ENCODE measurements around the gene MPL. TPM values are rescaled to one million over a fixed set of nuclear protein-coding genes. Genes with fewer than 3 reads are reported as not detected.

Gene MPL
- total and polyA plus RNA-seq, 9 donors: 0.35 to 2.6 (median 0.73) TPM; not detected in 1

DNA sequence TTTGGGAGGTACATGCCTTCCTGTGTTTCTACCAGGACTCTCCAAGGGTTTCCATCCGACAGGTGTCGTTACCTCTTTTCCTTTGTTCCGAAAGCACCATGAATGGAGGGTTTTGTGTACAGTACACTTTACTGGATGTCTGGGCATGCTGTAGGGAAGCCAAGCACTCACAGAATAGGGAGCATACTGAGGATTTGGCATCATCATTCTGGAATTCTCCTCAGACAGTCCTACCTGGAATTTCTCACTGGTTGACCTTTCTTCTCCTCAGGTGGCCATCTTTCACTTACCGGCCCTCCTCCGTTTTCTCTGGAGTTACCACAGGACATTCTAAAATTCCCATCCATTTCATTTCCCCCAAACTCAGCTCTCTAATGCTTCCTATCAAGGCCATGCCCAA lies 5.9 kb upstream of the MPL start:
- WGBS, 3 donors: 90 to 98% (median 94%) methylated on average over 5 of the region's 5 CpGs
- intact Hi-C loops (cut with DNase I): no loop called here
- TF ChIP-seq POLR2A (IDR thresholded peaks at IDR 0.05) (no peak), EP300 (IDR thresholded peaks at IDR 0.05) (no peak), CTCF (IDR thresholded peaks at IDR 0.05) (no peak)
- no peaks in the 10 kb centered on the region for H3K9me3 ChIP-seq
- no peaks in the 10 kb centered on the region for H3K4me1 ChIP-seq (ENCODE audit: insufficient read depth)
- no peak overlapping the region for H3K4me3 ChIP-seq
- H3K27me3 ChIP-seq: no peaks in the 10 kb centered on the region
- no peak for DNase-seq
- H3K27ac ChIP-seq: no peak overlapping the region
- H3K36me3 ChIP-seq: no peaks in the 10 kb centered on the region

DNA sequence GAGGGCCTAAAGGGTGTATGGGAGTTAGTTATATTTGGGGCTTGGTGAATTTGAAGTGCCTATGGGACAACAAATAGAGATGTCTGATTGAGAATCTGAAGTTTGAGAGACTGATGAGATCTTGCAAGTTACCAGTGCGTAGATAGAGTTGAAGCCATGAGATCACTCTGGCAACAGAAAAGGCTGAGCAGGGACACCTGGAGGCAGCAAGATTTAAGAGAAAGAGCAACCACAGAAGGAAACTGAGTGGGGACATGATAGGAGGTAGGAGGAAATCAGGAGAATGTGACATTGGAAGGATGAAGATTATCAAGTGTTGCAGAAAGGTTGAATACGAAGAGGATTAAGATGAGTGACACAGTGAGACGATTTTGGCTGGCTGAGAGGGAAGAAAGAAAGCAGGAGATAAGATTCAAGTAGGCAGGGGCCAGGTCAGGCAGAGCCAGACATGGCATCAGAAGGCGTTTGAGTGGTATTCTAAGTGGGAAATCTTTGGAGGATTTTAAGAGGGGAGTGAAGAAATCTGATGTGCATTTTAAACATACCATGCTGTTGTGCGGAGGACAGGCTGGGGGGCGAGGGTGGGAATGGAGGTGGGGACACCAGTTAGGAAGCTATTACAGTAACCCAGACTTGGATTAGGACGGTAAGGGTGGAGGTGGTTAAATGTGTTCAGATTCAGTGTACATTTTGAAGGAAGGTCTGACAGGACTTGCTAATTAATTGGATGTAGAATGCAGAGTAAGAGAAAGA lies 3.0 kb upstream of the MPL start:
- intact Hi-C loops (cut with DNase I): no loop called here
- DNase-seq: no peak
- TF ChIP-seq EP300 (IDR thresholded peaks at IDR 0.05): no peak
- no peak for TF ChIP-seq CTCF (IDR thresholded peaks at IDR 0.05)
- no peak for TF ChIP-seq POLR2A (IDR thresholded peaks at IDR 0.05)

DNA sequence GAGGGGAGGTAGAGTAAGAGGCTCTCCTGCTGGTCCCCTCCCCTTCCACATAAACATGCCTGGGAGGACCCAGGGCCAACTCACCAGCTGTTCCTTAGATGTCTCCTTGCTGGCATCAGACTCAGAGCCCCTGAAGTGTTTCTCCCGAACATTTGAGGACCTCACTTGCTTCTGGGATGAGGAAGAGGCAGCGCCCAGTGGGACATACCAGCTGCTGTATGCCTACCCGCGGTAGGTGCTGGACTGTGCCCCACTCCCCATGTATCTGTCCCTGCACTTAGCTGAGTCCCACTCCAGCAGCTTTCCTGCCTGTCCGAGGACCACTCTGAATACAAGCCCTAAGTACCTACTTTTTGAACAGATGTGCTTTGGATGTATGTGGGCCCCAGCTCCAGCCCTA lies 383 bp downstream of the MPL start:
- H3K9me3 ChIP-seq: no peaks in the 10 kb centered on the region
- H3K4me1 ChIP-seq (ENCODE audit: insufficient read depth): no peaks in the 10 kb centered on the region
- intact Hi-C loops (cut with DNase I): no loop called here
- no peaks in the 10 kb centered on the region for H3K36me3 ChIP-seq
- no peak for DNase-seq
- no peak overlapping the region for H3K27ac ChIP-seq
- TF ChIP-seq CTCF (IDR thresholded peaks at IDR 0.05) (no peak), POLR2A (IDR thresholded peaks at IDR 0.05) (no peak), EP300 (IDR thresholded peaks at IDR 0.05) (no peak)
- H3K27me3 ChIP-seq: no peaks in the 10 kb centered on the region
- 72 to 79% (median 77%) methylated on average over 5 of the region's 5 CpGs for WGBS, 3 donors
- no peak overlapping the region for H3K4me3 ChIP-seq

More for the DNA sequence above, 3.0 kb upstream of the MPL start:
- H3K27ac ChIP-seq: no peak overlapping the region
- H3K4me3 ChIP-seq: no peak overlapping the region
- H3K27me3 ChIP-seq: no peaks in the 10 kb centered on the region
- no peaks in the 10 kb centered on the region for H3K9me3 ChIP-seq
- no peaks in the 10 kb centered on the region for H3K36me3 ChIP-seq
- 71 to 76% (median 75%) methylated on average over 7 of the region's 7 CpGs for WGBS, 3 donors
- H3K4me1 ChIP-seq (ENCODE audit: insufficient read depth): no peaks in the 10 kb centered on the region

GRCh38 chr1:43339584-43340232 lies 2.1 kb downstream of the MPL start:
- WGBS, 3 donors: 92 to 98% (median 92%) methylated on average over 6 of the region's 6 CpGs
- H3K9me3 ChIP-seq: no peaks in the 10 kb centered on the region
- no peaks in the 10 kb centered on the region for H3K36me3 ChIP-seq
- peaks cover 1% of the 10 kb centered on the region for H3K4me1 ChIP-seq (ENCODE audit: insufficient read depth)
- H3K27ac ChIP-seq: no peak overlapping the region
- H3K4me3 ChIP-seq: no peak overlapping the region
- TF ChIP-seq CTCF (IDR thresholded peaks at IDR 0.05) (no peak), EP300 (IDR thresholded peaks at IDR 0.05) (no peak), POLR2A (IDR thresholded peaks at IDR 0.05) (no peak)
- no peaks in the 10 kb centered on the region for H3K27me3 ChIP-seq
- intact Hi-C loops (cut with DNase I): no loop called here
- no peak for DNase-seq

Measured in ovary (tissue), 9 donors.